ENCODE results near the gene TMEM11.

- 0 out of 2 replicates have a peak, but pooled peaks have one; percentile 12 for TF ChIP-seq CTCF (conservative IDR thresholded peaks at IDR 0.05; ENCODE audit: low read depth, low read length)
- TF ChIP-seq EZH2 (IDR thresholded peaks at IDR 0.05; ENCODE audit: borderline replicate concordance, low read depth, low read length, poor library complexity, severe bottlenecking): no peak
These were observed 36.2 kb upstream of the TMEM11 start for GRCh38 chr17:21249920-21250703.
